Cardiac fibroblast (primary cell): Measurements from ENCODE around the gene COL23A1.
"Not testable (repeated sequence)": the region's sequence is repeated elsewhere in the genome, so short reads cannot be mapped to it uniquely, and the experiment has no call there.

Experiments
- DNase-seq, 2 donors: peaks; one replicate each; pipeline versions ENCODE4 v3.0.0 to v3.0.0-alpha.2; 2010; ENCODE audit warnings: low read depth in 2 of 2
- H3K4me3 ChIP-seq, 2 donors: replicated peaks in 1 of 2; 1 replicate in 1 of 2; 2 replicates in 1 of 2; pipeline ENCODE4 v1.5.1; 2011; ENCODE audit warnings: low read depth in 2 of 2, low read length in 2 of 2, mild to moderate bottlenecking in 2 of 2, moderate library complexity in 1 of 2
- TF ChIP-seq, protein P1 (sequence below): IDR thresholded peaks from one replicate; pipeline ENCODE4 v1.5.1; 2011; ENCODE audit warnings: low read depth, mild to moderate bottlenecking, low read length, inconsistent platforms

Gene COL23A1

DNA sequence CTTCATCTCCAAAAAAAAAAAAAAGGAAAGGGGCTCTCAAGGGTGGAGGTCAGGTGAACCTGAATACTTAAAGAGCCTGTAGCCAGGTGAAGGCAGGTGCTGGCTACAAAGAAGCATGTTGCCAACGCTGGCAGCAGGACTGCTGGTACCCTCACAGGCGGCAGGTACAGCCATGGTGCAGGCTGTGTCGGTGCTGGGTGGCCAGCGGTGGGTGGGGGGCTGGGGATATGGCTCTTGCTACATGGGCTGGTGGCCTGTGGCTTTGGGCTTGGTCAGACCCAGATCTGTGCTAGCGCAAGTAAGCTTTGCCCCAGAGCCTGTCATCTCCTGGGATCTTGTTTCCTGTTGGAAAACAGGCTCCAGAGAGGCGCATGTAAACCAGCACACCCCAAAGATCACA, 271.3 kb downstream of the COL23A1 start:
- no peak overlapping the region for H3K4me3 ChIP-seq
- DNase-seq: no peak
- TF ChIP-seq, protein P1, sequence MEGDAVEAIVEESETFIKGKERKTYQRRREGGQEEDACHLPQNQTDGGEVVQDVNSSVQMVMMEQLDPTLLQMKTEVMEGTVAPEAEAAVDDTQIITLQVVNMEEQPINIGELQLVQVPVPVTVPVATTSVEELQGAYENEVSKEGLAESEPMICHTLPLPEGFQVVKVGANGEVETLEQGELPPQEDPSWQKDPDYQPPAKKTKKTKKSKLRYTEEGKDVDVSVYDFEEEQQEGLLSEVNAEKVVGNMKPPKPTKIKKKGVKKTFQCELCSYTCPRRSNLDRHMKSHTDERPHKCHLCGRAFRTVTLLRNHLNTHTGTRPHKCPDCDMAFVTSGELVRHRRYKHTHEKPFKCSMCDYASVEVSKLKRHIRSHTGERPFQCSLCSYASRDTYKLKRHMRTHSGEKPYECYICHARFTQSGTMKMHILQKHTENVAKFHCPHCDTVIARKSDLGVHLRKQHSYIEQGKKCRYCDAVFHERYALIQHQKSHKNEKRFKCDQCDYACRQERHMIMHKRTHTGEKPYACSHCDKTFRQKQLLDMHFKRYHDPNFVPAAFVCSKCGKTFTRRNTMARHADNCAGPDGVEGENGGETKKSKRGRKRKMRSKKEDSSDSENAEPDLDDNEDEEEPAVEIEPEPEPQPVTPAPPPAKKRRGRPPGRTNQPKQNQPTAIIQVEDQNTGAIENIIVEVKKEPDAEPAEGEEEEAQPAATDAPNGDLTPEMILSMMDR: no peak

DNA sequence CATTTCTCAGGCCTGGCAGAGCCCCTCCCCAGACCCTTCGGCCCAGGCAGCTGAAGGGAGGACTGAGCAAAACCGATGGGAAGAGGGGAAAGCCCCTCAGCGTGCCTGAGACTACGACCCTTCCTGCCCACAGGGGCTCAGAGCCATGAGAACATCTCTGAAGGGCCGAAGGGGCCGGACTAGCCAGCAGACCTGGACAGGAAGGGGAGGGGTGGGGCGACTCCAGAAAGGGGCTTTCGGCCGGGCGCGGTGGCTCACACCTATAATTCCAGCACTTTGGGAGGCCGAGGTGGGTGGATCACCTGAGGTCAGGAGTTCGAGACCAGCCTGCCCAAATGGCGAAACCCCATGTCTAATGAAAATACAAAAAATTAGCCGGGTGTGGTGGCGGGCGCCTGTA, 271.8 kb downstream of the COL23A1 start:
- H3K4me3 ChIP-seq: no peak overlapping the region
- DNase-seq: no peak
- TF ChIP-seq, protein P1: no peak

GRCh38 chr5:178317727-178318126, 272.5 kb downstream of the COL23A1 start:
- not testable (repeated sequence) for DNase-seq, H3K4me3 ChIP-seq

DNA sequence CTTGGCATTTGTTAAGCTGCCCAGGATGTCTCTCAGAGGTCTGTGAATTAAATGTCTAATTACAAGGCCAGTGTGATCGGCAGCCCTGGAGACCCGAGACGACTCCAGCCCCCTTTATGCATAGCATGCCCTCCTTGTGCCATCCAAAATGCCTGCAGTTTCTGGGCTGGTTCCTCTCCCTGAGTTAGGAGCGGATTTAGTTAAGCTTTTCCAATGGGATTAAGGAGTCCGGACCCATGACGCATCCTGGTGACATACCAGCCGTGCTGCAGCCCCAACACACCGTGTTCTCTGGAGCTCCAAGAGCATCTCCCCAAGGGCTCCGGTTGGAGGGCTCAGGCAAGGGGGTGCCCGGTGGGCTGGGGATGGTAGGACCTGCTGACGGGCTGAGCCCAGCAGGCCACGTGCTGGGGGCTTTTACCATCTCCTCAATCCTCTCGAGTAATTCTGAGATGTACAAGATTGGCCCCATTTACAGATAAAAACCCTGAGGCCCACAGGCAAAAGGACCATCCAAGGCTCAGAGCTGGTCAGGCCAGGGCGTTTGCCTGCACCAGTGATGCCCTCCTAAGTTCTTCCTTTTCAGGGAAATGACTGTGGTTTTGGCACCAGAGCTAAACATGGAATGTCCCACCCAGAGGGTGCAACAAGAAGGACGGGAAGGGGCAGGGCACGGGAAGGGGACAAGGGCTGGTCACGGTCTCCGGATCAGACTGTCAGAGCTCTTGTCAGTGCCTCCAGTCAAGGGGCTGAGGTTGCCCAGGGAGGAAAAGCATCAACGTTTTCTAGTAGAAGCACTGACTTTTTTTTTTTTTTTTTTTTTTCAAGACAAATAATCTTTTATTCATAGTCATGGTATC, 275.0 kb downstream of the COL23A1 start:
- no peak overlapping the region for H3K4me3 ChIP-seq
- TF ChIP-seq, protein P1: no peak
- no peak for DNase-seq

DNA sequence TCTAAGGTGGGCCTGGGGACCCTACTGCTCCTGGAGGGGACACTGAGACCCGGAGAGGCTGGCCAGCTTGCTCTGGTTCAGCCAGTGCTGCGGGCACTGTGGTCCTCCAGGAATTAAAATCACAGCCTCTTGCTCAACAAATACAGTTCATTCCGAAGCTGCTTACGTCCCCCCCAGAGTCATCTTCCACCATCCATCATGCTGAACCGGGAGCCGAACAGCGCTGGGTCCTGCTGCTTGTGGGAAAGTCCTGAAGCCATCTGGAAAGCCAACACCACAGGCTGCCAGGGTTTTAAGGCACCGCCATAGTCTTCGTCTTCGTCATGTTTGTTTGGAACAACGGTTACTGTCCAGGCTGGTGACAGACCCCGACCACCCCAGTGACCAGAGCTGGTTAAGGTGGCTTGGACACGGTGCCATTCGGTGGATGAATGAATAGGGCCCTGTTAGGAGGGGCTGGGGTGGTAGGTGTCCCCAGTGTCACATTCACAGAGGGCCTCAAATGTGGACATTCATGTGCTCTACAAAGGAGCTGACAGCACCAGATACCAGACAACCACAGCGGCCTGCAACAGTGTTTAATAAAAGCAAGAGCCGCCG, 276.0 kb downstream of the COL23A1 start:
- no peak for DNase-seq
- no peak overlapping the region for H3K4me3 ChIP-seq
- TF ChIP-seq, protein P1: no peak

DNA sequence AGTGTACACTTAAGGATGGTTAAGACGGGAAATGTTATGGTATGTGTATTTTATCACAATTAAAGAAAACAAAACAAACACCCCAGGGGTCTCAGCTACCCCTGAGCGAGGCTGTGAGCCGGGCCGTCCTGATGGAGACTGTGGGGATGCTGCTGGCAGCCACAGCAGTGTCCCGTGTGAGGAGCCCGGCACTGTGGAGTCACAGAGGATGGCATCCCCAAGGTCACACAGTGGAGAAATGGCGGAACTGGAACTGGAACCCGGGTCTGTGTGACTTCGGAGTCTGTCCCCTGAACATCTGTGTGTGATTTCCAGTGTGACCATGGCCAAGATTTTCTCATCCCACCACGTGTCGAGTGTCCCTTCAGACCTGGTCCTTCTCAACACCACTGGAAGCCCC, 276.9 kb downstream of the COL23A1 start:
- no peak overlapping the region for H3K4me3 ChIP-seq
- DNase-seq: no peak
- TF ChIP-seq, protein P1: no peak

DNA sequence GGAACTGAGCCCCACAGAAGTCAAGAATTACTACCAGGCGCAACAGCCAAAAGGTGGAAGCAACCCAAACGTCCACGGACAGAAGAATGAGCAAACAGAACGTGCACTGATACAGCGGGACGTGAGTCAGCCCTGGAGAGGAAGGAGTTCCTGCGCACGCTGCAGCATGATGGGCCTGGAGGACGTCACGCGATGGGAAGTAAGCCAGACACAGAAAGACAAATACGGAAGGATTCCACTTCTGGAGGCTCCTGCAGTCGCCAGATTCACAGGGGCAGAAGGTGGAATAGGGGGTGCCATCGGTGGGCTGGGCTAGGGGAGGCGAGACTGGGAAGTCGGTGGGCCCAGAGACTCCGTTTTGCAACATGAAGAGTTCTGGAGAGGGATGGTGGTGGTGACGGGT, 277.3 kb downstream of the COL23A1 start:
- H3K4me3 ChIP-seq: no peak overlapping the region
- TF ChIP-seq, protein P1: no peak
- peak in 1 of 2 donors; percentile 11 for DNase-seq
